IMR-90 (cell line): ENCODE measurements around the gene HMGCS2.

Source experiments
- BHLHE40 ChIP-seq: fragments of 150-350 bp; IDR thresholded peaks from 2 replicates; pipeline ENCODE4 v1.6.1; 2016; ENCODE audit warnings: mild to moderate bottlenecking, low read depth, low read length
- POLR2A ChIP-seq: IDR thresholded peaks from 2 replicates; pipeline ENCODE4 v1.6.1; 2012; ENCODE audit warnings: mild to moderate bottlenecking, low read depth, low read length
- SMC3 ChIP-seq: fragments of 150-350 bp; IDR thresholded peaks from 2 replicates; pipeline ENCODE4 v1.6.1; 2016; ENCODE audit warnings: low read depth, mild to moderate bottlenecking, antibody characterized with exemption, low read length, moderate library complexity
- TF ChIP-seq, protein P1 (sequence below): conservative IDR thresholded peaks from 2 replicates; pipeline ENCODE4 v1.5.1; 2012; ENCODE audit warnings: mild to moderate bottlenecking, low read depth, low read length, improper control_type of control experiment
- TF ChIP-seq, protein P2 (sequence below): fragments of 150-350 bp; IDR thresholded peaks from 2 replicates; pipeline ENCODE4 v1.6.1; 2017; ENCODE audit warnings: mild to moderate bottlenecking, antibody characterized with exemption, low read length, low read depth

- TF ChIP-seq, protein P1, sequence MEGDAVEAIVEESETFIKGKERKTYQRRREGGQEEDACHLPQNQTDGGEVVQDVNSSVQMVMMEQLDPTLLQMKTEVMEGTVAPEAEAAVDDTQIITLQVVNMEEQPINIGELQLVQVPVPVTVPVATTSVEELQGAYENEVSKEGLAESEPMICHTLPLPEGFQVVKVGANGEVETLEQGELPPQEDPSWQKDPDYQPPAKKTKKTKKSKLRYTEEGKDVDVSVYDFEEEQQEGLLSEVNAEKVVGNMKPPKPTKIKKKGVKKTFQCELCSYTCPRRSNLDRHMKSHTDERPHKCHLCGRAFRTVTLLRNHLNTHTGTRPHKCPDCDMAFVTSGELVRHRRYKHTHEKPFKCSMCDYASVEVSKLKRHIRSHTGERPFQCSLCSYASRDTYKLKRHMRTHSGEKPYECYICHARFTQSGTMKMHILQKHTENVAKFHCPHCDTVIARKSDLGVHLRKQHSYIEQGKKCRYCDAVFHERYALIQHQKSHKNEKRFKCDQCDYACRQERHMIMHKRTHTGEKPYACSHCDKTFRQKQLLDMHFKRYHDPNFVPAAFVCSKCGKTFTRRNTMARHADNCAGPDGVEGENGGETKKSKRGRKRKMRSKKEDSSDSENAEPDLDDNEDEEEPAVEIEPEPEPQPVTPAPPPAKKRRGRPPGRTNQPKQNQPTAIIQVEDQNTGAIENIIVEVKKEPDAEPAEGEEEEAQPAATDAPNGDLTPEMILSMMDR = no peak
- no peak for TF ChIP-seq SMC3
- no peak for TF ChIP-seq BHLHE40
- TF ChIP-seq POLR2A = no peak
- TF ChIP-seq, protein P2, sequence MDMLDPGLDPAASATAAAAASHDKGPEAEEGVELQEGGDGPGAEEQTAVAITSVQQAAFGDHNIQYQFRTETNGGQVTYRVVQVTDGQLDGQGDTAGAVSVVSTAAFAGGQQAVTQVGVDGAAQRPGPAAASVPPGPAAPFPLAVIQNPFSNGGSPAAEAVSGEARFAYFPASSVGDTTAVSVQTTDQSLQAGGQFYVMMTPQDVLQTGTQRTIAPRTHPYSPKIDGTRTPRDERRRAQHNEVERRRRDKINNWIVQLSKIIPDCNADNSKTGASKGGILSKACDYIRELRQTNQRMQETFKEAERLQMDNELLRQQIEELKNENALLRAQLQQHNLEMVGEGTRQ = no peak
These were observed 39.7 kb downstream of the HMGCS2 start for GRCh38 chr1:119729044-119729443.
